NAMALWA (cell line): Measurements from ENCODE around the gene ZNF84.

Experiments
- DNase-seq: peaks from one replicate; pipeline ENCODE4 v3.0.0-alpha.2; 2015; ENCODE audit warnings: low spot score

The ZNF84 gene

GRCh38 chr12:133037207-133038005 is at the start of gene ZNF84:
Gene ZNF84, plus strand, starts transcription at chr12:133037509. Its CDS starts 3,959 bp downstream, at chr12:133041468.
- DNase-seq = peak; percentile 99

GRCh38 chr12:132998741-132999140 is 38.6 kb upstream of the ZNF84 start:
- DNase-seq = no peak

GRCh38 chr12:133010657-133011297 is 26.5 kb upstream of the ZNF84 start:
- no peak for DNase-seq

- DNase-seq = no peak
These were observed 13.7 kb upstream of the ZNF84 start for GRCh38 chr12:133023566-133023965.

GRCh38 chr12:133026996-133027395 is 10.3 kb upstream of the ZNF84 start:
- no peak for DNase-seq

- no peak for DNase-seq
These were observed 905 bp downstream of the ZNF84 start for GRCh38 chr12:133038118-133038709.

- DNase-seq = no peak
These were observed 9.4 kb downstream of the ZNF84 start for GRCh38 chr12:133046698-133047097.

GRCh38 chr12:133057446-133057845 is 20.1 kb downstream of the ZNF84 start:
- no peak for DNase-seq

GRCh38 chr12:133058203-133059113 is 21.1 kb downstream of the ZNF84 start:
- peak; percentile 41 for DNase-seq

- DNase-seq = no peak
These were observed 24.6 kb downstream of the ZNF84 start for GRCh38 chr12:133061954-133062353.

- no peak for DNase-seq
These were observed 26.2 kb downstream of the ZNF84 start for GRCh38 chr12:133063556-133063955.

GRCh38 chr12:133073836-133074235 is 36.5 kb downstream of the ZNF84 start:
- DNase-seq = no peak

GRCh38 chr12:133080026-133080367 is 42.7 kb downstream of the ZNF84 start:
- DNase-seq = peak; percentile 99

GRCh38 chr12:133080368-133081158 is 43.3 kb downstream of the ZNF84 start, which contains the start of gene ZNF140:
Gene ZNF140, plus strand, starts transcription at chr12:133080923. Its CDS starts 398 bp downstream, at chr12:133081321.
- peak; percentile 96 for DNase-seq

- no peak for DNase-seq
These were observed 44.0 kb downstream of the ZNF84 start for GRCh38 chr12:133081159-133081780.

- no peak for DNase-seq
These were observed 46.0 kb downstream of the ZNF84 start for GRCh38 chr12:133083345-133083744.

- DNase-seq = no peak
These were observed 68.3 kb downstream of the ZNF84 start for GRCh38 chr12:133105620-133106019.

- no peak for DNase-seq
These were observed 68.9 kb downstream of the ZNF84 start for GRCh38 chr12:133106253-133106652.

- DNase-seq = no peak
These were observed 69.8 kb downstream of the ZNF84 start for GRCh38 chr12:133107121-133107520.

GRCh38 chr12:133108150-133108549 is 70.8 kb downstream of the ZNF84 start:
- DNase-seq = no peak
